ENCODE data around the gene PSD2.

DNA sequence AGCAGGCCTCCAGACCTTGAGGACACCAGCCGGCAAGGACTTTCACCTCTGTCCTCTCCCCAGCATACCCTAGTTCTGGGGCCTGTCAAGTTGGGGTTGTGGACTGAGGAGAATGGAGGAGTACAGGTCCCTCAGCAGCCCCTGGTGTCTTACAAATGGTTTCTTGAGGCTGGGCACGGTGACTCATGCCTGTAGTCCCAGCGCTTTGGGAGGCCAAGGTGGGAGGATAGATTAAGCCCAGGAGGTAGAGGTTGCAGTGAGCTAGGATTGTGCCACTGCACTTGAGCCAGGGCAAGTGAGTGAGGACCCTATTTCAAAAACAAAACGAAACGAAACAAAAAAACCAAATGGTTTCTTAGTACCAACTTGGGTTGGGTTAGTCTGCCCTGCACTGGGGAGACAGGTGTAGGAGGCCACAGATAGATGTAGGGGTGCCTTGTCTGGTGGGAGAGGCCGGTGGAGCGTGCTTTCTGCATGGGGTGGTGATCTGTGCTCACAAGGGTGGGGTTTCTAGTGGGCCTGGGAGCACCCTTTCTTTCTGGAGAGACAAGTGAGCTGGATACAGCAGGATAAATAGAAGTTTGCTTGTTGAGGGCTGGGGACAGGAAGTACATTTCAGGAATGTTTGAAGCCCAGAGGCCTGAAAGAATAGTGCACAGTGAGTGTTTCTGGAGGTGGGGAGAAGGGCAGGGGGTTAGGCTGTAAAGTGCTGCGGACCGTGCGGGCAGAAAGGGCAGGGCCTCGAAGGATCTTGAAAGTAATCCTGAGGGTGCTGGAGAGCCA is 37.7 kb upstream of the PSD2 start:
- TF ChIP-seq, protein P1, sequence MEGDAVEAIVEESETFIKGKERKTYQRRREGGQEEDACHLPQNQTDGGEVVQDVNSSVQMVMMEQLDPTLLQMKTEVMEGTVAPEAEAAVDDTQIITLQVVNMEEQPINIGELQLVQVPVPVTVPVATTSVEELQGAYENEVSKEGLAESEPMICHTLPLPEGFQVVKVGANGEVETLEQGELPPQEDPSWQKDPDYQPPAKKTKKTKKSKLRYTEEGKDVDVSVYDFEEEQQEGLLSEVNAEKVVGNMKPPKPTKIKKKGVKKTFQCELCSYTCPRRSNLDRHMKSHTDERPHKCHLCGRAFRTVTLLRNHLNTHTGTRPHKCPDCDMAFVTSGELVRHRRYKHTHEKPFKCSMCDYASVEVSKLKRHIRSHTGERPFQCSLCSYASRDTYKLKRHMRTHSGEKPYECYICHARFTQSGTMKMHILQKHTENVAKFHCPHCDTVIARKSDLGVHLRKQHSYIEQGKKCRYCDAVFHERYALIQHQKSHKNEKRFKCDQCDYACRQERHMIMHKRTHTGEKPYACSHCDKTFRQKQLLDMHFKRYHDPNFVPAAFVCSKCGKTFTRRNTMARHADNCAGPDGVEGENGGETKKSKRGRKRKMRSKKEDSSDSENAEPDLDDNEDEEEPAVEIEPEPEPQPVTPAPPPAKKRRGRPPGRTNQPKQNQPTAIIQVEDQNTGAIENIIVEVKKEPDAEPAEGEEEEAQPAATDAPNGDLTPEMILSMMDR (IDR thresholded peaks at IDR 0.05 in 2 of 3, conservative IDR thresholded peaks at IDR 0.05 in 1 of 3; ENCODE audit: borderline replicate concordance in 1 of 3, insufficient read depth in 1 of 3, low read depth in 2 of 3, low read length in 2 of 3) = no peak
- TF ChIP-seq EZH2 (IDR thresholded peaks at IDR 0.05) (no peak), RAD21 (IDR thresholded peaks at IDR 0.05; ENCODE audit: low read depth) (no peak), ZFX (IDR thresholded peaks at IDR 0.05) (no peak), POLR2A (IDR thresholded peaks at IDR 0.05; ENCODE audit: borderline replicate concordance, extremely low read depth, insufficient read depth, insufficient read length) (no peak), FOSL1 (IDR thresholded peaks at IDR 0.05; ENCODE audit: low read depth) (no peak)
- TF ChIP-seq, protein P2, sequence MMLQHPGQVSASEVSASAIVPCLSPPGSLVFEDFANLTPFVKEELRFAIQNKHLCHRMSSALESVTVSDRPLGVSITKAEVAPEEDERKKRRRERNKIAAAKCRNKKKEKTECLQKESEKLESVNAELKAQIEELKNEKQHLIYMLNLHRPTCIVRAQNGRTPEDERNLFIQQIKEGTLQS (IDR thresholded peaks at IDR 0.05) = no peak
